NB4 (cell line): ENCODE data around the gene AFAP1.

ENCODE experiments used
- DNase-seq: peaks from one replicate; pipeline ENCODE4 v3.0.0; 2010; ENCODE audit warnings: low read depth
- H3K4me3 ChIP-seq: one replicate; pipeline ENCODE4 v1.5.1; 2011; ENCODE audit warnings: mild to moderate bottlenecking, low read depth, low read length, moderate library complexity
- MAX ChIP-seq: IDR thresholded peaks from 2 replicates; pipeline ENCODE4 v1.6.1; 2011; ENCODE audit warnings: low read depth, low read length
- MYC ChIP-seq: IDR thresholded peaks from 2 replicates; pipeline ENCODE4 v1.6.1; 2011; ENCODE audit warnings: low read depth, low read length
- POLR2A ChIP-seq: IDR thresholded peaks from 2 replicates; pipeline ENCODE4 v1.6.1; 2011; ENCODE audit warnings: mild to moderate bottlenecking; ENCODE audit not compliant: insufficient read length; ENCODE audit errors: extremely low read depth
- TF ChIP-seq, protein P1 (sequence below): IDR thresholded peaks from one replicate; pipeline ENCODE4 v1.5.1; 2012; ENCODE audit warnings: low read depth, low read length

AFAP1 gene

DNA sequence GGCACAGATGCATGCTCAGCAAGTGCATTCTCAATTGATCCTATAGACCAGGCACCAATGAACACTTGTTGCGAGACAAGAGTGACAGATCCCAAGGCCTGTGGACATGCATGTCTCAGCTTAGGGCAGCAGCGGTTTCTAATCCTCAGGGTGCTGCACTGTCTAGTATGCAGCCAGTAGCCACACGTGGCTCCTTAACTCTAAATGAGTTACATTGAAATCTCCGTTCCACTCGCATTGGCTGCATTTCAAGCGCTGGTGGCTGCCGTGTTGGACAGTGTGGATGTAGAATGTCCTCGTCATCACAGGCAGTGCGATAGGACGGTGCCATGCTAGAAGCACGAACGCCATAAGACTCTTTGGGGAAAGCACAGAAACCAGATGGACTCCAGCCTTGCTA is 24.0 kb upstream of the AFAP1 start:
- no peak for DNase-seq
- TF ChIP-seq MYC (no peak), MAX (no peak), POLR2A (no peak)
- TF ChIP-seq, protein P1, sequence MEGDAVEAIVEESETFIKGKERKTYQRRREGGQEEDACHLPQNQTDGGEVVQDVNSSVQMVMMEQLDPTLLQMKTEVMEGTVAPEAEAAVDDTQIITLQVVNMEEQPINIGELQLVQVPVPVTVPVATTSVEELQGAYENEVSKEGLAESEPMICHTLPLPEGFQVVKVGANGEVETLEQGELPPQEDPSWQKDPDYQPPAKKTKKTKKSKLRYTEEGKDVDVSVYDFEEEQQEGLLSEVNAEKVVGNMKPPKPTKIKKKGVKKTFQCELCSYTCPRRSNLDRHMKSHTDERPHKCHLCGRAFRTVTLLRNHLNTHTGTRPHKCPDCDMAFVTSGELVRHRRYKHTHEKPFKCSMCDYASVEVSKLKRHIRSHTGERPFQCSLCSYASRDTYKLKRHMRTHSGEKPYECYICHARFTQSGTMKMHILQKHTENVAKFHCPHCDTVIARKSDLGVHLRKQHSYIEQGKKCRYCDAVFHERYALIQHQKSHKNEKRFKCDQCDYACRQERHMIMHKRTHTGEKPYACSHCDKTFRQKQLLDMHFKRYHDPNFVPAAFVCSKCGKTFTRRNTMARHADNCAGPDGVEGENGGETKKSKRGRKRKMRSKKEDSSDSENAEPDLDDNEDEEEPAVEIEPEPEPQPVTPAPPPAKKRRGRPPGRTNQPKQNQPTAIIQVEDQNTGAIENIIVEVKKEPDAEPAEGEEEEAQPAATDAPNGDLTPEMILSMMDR: no peak
- H3K4me3 ChIP-seq: no peak overlapping the region

- H3K4me3 ChIP-seq: no peak overlapping the region
- TF ChIP-seq POLR2A (no peak), MYC (no peak), MAX (no peak)
- TF ChIP-seq, protein P1: no peak
- DNase-seq: no peak
Measured at GRCh38 chr4:7962609-7963508, 23.2 kb upstream of the AFAP1 start.

- TF ChIP-seq, protein P1: no peak
- TF ChIP-seq MYC (no peak), MAX (peak; percentile 58; the same call in 1 of the 2 replicates)
- no peak overlapping the region for H3K4me3 ChIP-seq
- peak; percentile 36 for DNase-seq
Measured at GRCh38 chr4:7960790-7961655, 21.4 kb upstream of the AFAP1 start.

DNA sequence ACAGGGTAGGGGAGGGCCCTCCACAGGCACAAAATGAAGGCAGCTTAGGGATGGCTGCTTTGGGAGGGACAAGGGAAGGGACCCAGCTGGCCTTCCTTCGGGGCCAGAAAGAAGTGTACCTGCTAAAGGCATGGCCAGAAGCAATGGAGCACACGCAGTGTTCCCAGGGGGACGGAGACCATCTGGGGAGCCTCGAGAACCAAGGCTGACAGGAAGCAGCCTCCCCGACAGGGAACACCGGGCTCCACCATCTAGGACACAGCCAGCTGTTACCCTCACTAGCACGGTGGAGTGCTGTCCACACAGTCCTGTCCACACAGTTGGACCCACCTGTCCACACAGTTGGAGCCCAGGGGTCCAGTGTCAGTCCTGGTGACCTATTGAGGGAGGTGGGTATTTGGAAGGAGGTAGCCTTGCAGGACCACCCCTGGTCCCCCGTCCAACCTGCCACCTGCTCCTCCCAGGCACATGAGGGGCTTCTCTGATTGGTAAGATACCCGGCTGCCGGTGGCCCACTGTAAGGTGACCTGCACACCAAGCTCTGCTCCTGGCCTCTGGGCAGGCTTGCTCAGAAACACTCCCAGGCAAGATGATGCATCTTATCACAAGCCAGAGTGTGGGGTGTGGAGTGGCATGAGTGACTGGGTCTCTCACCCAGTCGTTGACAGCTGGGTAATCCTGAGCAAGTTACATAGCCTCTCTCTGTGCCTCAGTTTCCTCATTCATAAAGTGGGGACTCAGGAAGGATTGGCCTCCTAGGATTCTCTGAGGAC is 20.5 kb upstream of the AFAP1 start:
- TF ChIP-seq MAX (no peak), MYC (no peak), POLR2A (no peak)
- TF ChIP-seq, protein P1: no peak
- H3K4me3 ChIP-seq: no peak overlapping the region
- DNase-seq: no peak

DNA sequence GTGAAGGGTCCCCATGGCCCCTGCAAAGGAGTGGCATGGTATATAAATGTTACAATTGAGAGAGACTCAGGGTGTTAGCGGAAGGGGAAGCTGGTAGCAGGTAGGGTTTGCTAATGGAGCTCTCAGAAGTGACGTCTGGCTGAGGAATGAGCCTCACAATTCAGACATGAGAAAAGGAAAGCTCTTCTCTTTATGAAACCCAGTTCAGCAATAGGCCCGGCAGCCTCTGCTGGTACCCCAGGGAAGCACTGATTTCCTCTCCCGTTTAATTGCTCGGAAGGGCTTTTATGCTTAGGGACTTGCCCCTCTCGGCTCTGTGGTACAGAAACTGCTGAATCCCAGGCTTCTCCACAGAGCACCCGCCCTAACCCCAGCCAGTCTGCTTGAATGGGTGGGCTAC is 19.4 kb upstream of the AFAP1 start:
- TF ChIP-seq MAX: no peak
- TF ChIP-seq, protein P1: no peak
- DNase-seq: no peak
- no peak overlapping the region for H3K4me3 ChIP-seq
